Activated CD4-positive, alpha-beta T cell treated with anti-CD3 and anti-CD28 coated beads, Interleukin-2, amount 10 ng/mL, durations not matched to agents 7 days and 5 days (primary cell): ENCODE measurements around the gene ADAMTSL4. TPM values are rescaled to one million over a fixed set of nuclear protein-coding genes. Genes with fewer than 3 reads are reported as not detected.

Experiments
- CTCF ChIA-PET: fragments of 350-600 bp; sonication (Branson Sonifier 250); formaldehyde crosslinking; loops from one replicate; lab custom pipeline; 2021; ENCODE audit warnings: antibody characterized with exemption; lab: Charles Lee
- POLR2A ChIA-PET: fragments of 350-600 bp; sonication (Branson Sonifier 250); formaldehyde crosslinking; loops from one replicate; lab custom pipeline; 2021; ENCODE audit warnings: antibody characterized with exemption; lab: Charles Lee
- DNase-seq: peaks from one replicate; pipeline ENCODE4 v3.0.0-alpha.2; 2020
- H3K27ac Mint-ChIP-seq: one replicate; pipeline ENCODE4 v1.8.0; 2021; ENCODE audit warnings: mild to moderate bottlenecking, moderate library complexity, mixed read lengths
- H3K27me3 Mint-ChIP-seq: one replicate; pipeline ENCODE4 v1.8.0; 2021; ENCODE audit warnings: mixed read lengths
- H3K36me3 Mint-ChIP-seq: one replicate; pipeline ENCODE4 v1.8.0; 2021; ENCODE audit warnings: low read depth, mixed read lengths
- H3K4me1 Mint-ChIP-seq: one replicate; pipeline ENCODE4 v1.8.0; 2021; ENCODE audit warnings: mixed read lengths
- H3K4me3 Mint-ChIP-seq: one replicate; pipeline ENCODE4 v1.8.0; 2021; ENCODE audit warnings: mild to moderate bottlenecking, moderate library complexity, mixed read lengths
- H3K9me3 Mint-ChIP-seq: one replicate; pipeline ENCODE4 v1.8.0; 2021; ENCODE audit warnings: mixed read lengths
- total RNA-seq, 2 experiments: library from RNA; stranded (reverse); gene quantifications; one replicate each; pipeline ENCODE4 v1.2.3, GENCODE V29; 2021

Gene ADAMTSL4
- total RNA-seq, 2 experiments from 2014 or later = 0.06 to 0.15 TPM

- Mint-ChIP-seq H3K27me3 (no peaks in the 10 kb centered on the region), H3K4me3 (no peak overlapping the region), H3K4me1 (peaks cover 41% of the 10 kb centered on the region), H3K9me3 (no peaks in the 10 kb centered on the region), H3K27ac (no peak overlapping the region), H3K36me3 (peaks cover 1% of the 10 kb centered on the region)
- CTCF ChIA-PET = interaction anchor here (0.6 to 9.9 kb wide), 17 partner anchors 11 to 382 kb away, joined by 3 to 158 read pairs (median 6); partner anchors contain the start of genes ADAMTSL4, CA14, ECM1 and ENSA
- no peak for DNase-seq
- POLR2A ChIA-PET = interaction anchor here (5.1 kb wide), 1 partner anchor 14 kb away, joined by 41 read pairs; no protein-coding TSS in a partner anchor
These were observed 9.8 kb downstream of the ADAMTSL4 start for GRCh38 chr1:150558761-150559655.

GRCh38 chr1:150559656-150560010 lies 10.4 kb downstream of the ADAMTSL4 start:
- no peak for DNase-seq
- Mint-ChIP-seq H3K27ac (no peak overlapping the region), H3K4me3 (no peak overlapping the region), H3K4me1 (peaks cover 47% of the 10 kb centered on the region), H3K36me3 (peaks cover 1% of the 10 kb centered on the region), H3K9me3 (no peaks in the 10 kb centered on the region), H3K27me3 (no peaks in the 10 kb centered on the region)
- CTCF ChIA-PET = interaction anchor here (0.6 to 9.9 kb wide), 16 partner anchors 12 to 381 kb away, joined by 3 to 158 read pairs (median 6); partner anchors contain the start of genes ADAMTSL4, CA14, ECM1 and MCL1
- POLR2A ChIA-PET = interaction anchor here (5.1 kb wide), 1 partner anchor 13 kb away, joined by 41 read pairs; no protein-coding TSS in a partner anchor

DNA sequence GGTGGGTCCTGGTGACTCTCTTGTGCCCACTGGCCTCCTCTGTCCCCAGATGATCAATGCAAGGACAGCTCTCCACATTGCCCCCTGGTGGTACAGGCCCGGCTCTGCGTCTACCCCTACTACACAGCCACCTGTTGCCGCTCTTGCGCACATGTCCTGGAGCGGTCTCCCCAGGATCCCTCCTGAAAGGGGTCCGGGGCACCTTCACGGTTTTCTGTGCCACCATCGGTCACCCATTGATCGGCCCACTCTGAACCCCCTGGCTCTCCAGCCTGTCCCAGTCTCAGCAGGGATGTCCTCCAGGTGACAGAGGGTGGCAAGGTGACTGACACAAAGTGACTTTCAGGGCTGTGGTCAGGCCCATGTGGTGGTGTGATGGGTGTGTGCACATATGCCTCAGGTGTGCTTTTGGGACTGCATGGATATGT lies 10.8 kb downstream of the ADAMTSL4 start:
- POLR2A ChIA-PET = interaction anchor here (4.9 to 5.1 kb wide), 2 partner anchors 13 to 18 kb away, joined by 41 to 50 read pairs; partner anchors contain the start of gene MCL1
- CTCF ChIA-PET = interaction anchor here (0.6 to 9.9 kb wide), 30 partner anchors 12 to 439 kb away, joined by 3 to 158 read pairs (median 5); partner anchors contain the start of genes ADAMTSL4, CA14, ECM1 and ENSA
- H3K4me1 Mint-ChIP-seq = peaks cover 51% of the 10 kb centered on the region
- peak; percentile 83 for DNase-seq
- no peaks in the 10 kb centered on the region for H3K9me3 Mint-ChIP-seq
- peaks cover 4% of the 10 kb centered on the region for H3K36me3 Mint-ChIP-seq
- H3K27me3 Mint-ChIP-seq = no peaks in the 10 kb centered on the region
- H3K27ac Mint-ChIP-seq = peak overlapping the region; percentile 98
- peak overlapping the region; percentile 84 for H3K4me3 Mint-ChIP-seq

- ChIA-PET POLR2A (interaction anchor here (1.1 to 5.1 kb wide), 3 partner anchors 12 to 69 kb away, joined by 3 to 50 read pairs (median 41); partner anchors contain the start of genes ENSA and MCL1), CTCF (interaction anchor here (0.6 to 9.9 kb wide), 48 partner anchors 13 to 438 kb away, joined by 3 to 158 read pairs (median 4); partner anchors contain the start of genes ADAMTSL4, CA14, ECM1 and ENSA)
- peaks cover 5% of the 10 kb centered on the region for H3K36me3 Mint-ChIP-seq
- H3K27ac Mint-ChIP-seq = peak overlapping the region; percentile 98
- peak overlapping the region; percentile 84 for H3K4me3 Mint-ChIP-seq
- peak; percentile 88 for DNase-seq
- peaks cover 52% of the 10 kb centered on the region for H3K4me1 Mint-ChIP-seq
- H3K9me3 Mint-ChIP-seq = no peaks in the 10 kb centered on the region
- H3K27me3 Mint-ChIP-seq = no peaks in the 10 kb centered on the region
These were observed 11.5 kb downstream of the ADAMTSL4 start for GRCh38 chr1:150560576-150561253.

DNA sequence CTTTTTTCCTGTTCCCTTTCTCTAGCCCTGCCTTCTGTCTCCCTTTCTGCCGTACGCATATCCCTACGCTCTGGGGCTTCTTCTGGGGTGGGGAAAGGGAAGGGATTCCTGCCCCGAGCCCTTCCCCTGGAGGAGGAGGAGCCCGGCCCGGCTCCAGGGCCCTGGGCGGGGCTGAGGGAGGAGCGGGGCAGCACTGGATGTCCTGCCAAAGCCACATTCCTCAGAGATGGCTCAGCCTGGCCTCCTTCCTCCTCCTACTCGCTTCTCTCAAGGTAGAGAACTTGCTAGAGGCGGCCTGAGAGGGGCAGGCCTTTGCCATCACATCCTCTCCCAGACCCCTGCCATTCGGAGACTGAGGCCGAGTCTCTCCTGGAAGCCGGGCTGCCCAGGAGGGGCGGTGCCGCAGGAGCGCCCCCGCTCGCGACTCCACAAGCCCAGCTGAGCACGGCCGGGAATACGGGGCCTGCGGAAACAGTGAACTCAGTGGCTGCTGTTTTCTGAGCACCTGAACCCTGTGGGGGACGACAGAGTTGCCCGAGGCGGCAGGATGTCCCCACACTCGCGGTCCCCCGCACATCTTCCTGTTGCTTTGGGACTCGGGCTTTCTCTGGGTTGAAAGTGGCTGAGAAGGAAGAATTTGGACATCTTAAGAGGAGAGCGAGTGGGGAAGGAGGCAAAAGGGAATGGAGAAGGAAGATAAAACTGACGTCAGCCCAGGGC lies 12.2 kb downstream of the ADAMTSL4 start:
- POLR2A ChIA-PET = interaction anchor here (0.5 to 5.1 kb wide), 4 partner anchors 11 to 675 kb away, joined by 3 to 50 read pairs (median 22); partner anchors contain the start of genes ENSA and MCL1
- CTCF ChIA-PET = interaction anchor here (0.5 to 9.9 kb wide), 39 partner anchors 13 to 498 kb away, joined by 3 to 158 read pairs (median 4); partner anchors contain the start of genes ADAMTSL4, CDC42SE1, ENSA and GOLPH3L
- H3K4me1 Mint-ChIP-seq = peaks cover 59% of the 10 kb centered on the region

GRCh38 chr1:150561974-150562445 lies 12.8 kb downstream of the ADAMTSL4 start:
- Mint-ChIP-seq H3K36me3 (peaks cover 11% of the 10 kb centered on the region), H3K4me3 (peak overlapping the region; percentile 84), H3K27me3 (no peaks in the 10 kb centered on the region), H3K27ac (peak overlapping the region; percentile 98), H3K9me3 (no peaks in the 10 kb centered on the region), H3K4me1 (peaks cover 65% of the 10 kb centered on the region)
- ChIA-PET CTCF (interaction anchor here (0.5 to 9.9 kb wide), 12 partner anchors 12 to 497 kb away, joined by 3 to 158 read pairs (median 4); partner anchors contain the start of genes CDC42SE1, ENSA, GOLPH3L and MCL1), POLR2A (interaction anchor here (0.5 to 5.1 kb wide), 3 partner anchors 11 to 676 kb away, joined by 3 to 50 read pairs (median 41); partner anchors contain the start of gene MCL1)
- DNase-seq = peak; percentile 93

More for the DNA sequence above, 12.2 kb downstream of the ADAMTSL4 start:
- no peaks in the 10 kb centered on the region for H3K27me3 Mint-ChIP-seq
- H3K36me3 Mint-ChIP-seq = peaks cover 9% of the 10 kb centered on the region
- DNase-seq = peak; percentile 69
- H3K27ac Mint-ChIP-seq = peak overlapping the region; percentile 98
- peak overlapping the region; percentile 84 for H3K4me3 Mint-ChIP-seq
- H3K9me3 Mint-ChIP-seq = no peaks in the 10 kb centered on the region

DNA sequence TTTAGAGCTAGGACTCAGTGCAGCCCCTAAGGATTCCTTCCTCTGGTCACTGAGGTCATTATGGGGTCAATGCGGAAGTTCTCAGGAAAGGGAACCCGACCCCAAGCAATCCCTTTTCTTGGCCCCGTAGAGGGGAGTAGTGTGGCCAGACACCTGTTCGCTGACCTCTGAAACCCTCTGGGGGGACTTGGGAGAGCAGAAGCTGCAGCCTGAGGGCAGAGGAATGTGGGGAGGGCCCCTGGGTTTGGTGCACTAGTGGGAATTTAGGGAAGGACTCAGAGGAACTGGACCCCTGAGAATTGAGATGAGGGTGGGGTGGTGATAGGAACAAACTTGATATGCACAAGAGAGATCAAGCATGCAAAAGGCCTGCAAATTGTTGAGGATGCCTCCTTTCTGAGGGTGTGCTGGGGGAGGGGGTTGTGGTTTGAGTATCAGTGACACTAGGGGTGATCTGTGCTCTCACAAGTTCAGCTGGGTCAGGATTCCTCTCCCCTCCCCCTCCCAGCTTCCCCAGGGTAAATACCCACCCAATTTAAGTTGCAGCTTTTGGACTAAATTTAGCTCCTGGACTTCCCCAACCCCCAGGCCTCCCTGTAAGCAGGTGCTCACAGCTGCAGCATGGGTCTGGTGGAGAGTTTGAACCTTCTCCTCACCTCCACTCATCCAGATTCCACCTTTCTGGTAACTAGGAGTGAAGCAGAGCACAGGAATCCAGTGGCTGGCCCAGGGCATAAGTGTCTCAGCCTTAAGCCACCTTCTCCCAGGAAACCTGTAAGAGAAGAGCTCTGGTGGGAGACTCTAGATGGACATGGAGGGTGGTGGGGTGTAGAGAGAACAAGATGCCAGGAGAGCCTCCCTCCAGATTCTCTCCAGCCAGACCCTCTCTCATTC lies 13.5 kb downstream of the ADAMTSL4 start:
- CTCF ChIA-PET = interaction anchor here (0.5 to 9.9 kb wide), 13 partner anchors 11 to 496 kb away, joined by 3 to 158 read pairs (median 4); partner anchors contain the start of genes CDC42SE1, GOLPH3L and MCL1
- Mint-ChIP-seq H3K9me3 (no peaks in the 10 kb centered on the region), H3K4me3 (peak overlapping the region; percentile 84), H3K4me1 (peaks cover 72% of the 10 kb centered on the region), H3K27ac (peak overlapping the region; percentile 98), H3K27me3 (no peaks in the 10 kb centered on the region), H3K36me3 (peaks cover 11% of the 10 kb centered on the region)
- POLR2A ChIA-PET = interaction anchor here (0.5 to 5.1 kb wide), 4 partner anchors 10 to 50 kb away, joined by 3 to 50 read pairs (median 22); partner anchors contain the start of gene MCL1
- peak; percentile 85 for DNase-seq

DNA sequence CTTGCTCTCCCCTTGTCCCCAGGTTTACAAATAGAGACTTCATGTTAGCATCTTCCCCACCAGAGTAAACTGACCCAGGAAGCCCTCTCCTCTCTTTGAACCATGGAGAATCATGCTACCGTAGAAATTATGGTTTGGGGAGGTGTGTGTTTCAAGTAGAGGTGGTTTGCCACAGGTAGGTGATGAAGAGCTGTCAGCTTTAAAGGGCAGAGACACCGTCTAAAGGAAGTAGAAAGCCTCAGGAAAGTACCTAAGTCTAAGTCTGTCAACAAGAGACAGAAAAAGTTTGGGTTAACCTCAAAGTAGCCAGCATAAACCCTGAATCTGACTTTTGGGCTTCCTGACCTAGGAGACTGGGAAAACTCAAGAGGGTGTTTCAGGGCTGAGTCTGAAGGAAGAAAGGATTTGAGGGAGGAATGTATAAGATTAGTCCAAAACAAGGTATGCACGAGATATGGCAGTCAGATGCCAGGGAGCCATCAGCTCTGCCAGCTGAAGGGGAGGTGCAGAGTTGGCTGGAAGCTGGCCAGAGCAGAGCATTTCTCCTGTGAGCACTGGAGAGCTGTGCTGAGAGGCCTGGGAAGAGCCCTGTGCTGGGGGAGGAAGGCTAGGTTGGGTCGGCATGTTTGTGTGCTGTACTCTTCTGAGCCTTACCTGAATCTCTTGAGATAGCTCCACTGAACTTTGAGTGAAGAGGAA lies 14.3 kb downstream of the ADAMTSL4 start:
- no peaks in the 10 kb centered on the region for H3K9me3 Mint-ChIP-seq
- peak; percentile 73 for DNase-seq
- peaks cover 11% of the 10 kb centered on the region for H3K36me3 Mint-ChIP-seq
- POLR2A ChIA-PET = interaction anchor here (0.5 to 5.1 kb wide), 5 partner anchors 9 to 51 kb away, joined by 3 to 50 read pairs (median 4); partner anchors contain the start of gene MCL1
- H3K4me1 Mint-ChIP-seq = peaks cover 80% of the 10 kb centered on the region
- CTCF ChIA-PET = interaction anchor here (0.6 to 9.9 kb wide), 9 partner anchors 11 to 309 kb away, joined by 3 to 158 read pairs (median 4); partner anchors contain the start of gene MCL1
- peak overlapping the region; percentile 98 for H3K27ac Mint-ChIP-seq
- peak overlapping the region; percentile 84 for H3K4me3 Mint-ChIP-seq
- no peaks in the 10 kb centered on the region for H3K27me3 Mint-ChIP-seq

DNA sequence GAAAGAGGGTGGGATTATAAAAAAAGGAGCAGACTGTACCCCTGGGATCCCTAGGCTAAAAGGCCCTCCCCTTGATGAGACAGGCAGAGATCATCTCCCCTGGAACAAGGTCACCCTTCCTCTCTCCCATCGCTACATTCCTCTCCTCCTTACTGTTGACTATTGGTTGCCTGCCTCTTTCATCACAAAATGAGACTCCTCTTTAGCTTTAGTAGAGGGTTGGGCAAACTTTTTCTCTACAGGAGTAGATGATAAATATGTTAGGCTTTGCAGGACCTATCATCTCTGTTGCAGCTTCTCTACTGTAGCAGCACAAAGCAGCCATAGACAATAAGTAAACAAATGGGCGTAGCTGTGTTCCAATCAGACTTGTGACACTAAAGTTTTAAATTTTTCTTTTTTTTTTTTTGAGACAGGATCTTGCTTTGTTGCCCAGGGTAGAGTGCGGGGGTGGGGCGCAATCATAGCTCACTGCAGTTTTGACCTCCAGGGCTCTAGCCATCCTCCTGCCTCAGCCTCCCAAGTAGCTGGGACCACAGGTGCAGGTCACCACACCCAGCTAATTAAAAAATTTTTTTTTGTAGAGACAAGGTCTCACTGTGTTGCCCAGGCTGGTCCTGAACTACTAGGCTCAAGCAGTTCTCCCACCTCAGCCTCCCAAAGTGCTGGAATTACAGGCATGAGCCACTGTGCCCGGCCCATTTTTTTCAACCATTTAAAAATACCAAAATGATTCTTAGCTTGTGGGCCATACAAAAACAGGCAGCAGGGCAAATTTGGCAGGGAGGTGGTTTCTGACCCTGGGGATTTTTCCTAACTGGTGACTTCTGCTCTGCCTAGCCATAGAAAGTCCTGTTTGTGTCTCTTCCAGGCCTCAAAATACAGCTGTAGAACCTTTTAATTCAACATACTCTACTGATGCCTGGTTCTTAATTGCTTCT lies 15.1 kb downstream of the ADAMTSL4 start:
- H3K27ac Mint-ChIP-seq = peak overlapping the region; percentile 98
- ChIA-PET CTCF (interaction anchor here (0.6 to 9.9 kb wide), 7 partner anchors 10 to 162 kb away, joined by 3 to 158 read pairs (median 4); partner anchors contain the start of gene MCL1), POLR2A (interaction anchor here (0.6 to 5.1 kb wide), 4 partner anchors 9 to 129 kb away, joined by 4 to 50 read pairs (median 22); partner anchors contain the start of gene MCL1)
- DNase-seq = peak; percentile 43
- no peaks in the 10 kb centered on the region for H3K9me3 Mint-ChIP-seq
- peaks cover 85% of the 10 kb centered on the region for H3K4me1 Mint-ChIP-seq
- peak overlapping the region; percentile 84 for H3K4me3 Mint-ChIP-seq
- peaks cover 16% of the 10 kb centered on the region for H3K36me3 Mint-ChIP-seq
- H3K27me3 Mint-ChIP-seq = no peaks in the 10 kb centered on the region
